GM13977 (cell line): Measurements from ENCODE around the gene ADAMTS17.

ENCODE experiments used
- DNase-seq: peaks from one replicate; pipeline ENCODE4 v3.0.0; 2012; ENCODE audit warnings: low spot score
- in situ Hi-C: fragments of 300-500 bp; cut with MboI; formaldehyde crosslinking; loops from one replicate; pipeline ENCODE4 v1.12.0; 2022; ENCODE audit warnings: low sequenced_read_pairs, low pct_unique_long_range_greater_than_20kb, mixed read lengths, inconsistent platforms; ENCODE audit not compliant: unreplicated experiment
- TF ChIP-seq, protein P1 (sequence below): IDR thresholded peaks from 2 replicates; pipeline ENCODE4 v1.5.1; 2012; ENCODE audit warnings: mild to moderate bottlenecking, control low read depth; ENCODE audit not compliant: insufficient read depth; ENCODE audit errors: extremely low read depth, missing control alignments

Gene ADAMTS17

DNA sequence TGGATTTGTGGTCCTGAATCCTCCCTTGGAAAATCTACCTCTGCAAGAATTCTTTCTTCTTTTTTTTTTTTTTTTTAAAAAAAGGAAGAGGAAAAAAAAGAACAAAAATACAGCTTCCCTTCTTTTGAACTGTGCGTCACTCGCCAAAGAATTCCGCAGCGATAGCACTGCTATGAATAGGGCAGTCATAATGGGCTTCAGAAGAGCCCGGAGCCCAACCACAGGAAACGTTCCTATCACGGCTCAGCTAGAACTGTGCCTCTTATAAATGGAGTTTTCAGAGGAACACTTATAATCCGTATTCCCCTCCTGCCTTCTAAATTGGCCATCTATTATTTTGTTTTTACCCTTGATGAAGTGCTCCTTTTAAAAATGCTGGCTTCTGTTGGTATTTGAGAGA lies 227.7 kb downstream of the ADAMTS17 start:
- DNase-seq = no peak
- in situ Hi-C loops = no loop called here
- TF ChIP-seq, protein P1, sequence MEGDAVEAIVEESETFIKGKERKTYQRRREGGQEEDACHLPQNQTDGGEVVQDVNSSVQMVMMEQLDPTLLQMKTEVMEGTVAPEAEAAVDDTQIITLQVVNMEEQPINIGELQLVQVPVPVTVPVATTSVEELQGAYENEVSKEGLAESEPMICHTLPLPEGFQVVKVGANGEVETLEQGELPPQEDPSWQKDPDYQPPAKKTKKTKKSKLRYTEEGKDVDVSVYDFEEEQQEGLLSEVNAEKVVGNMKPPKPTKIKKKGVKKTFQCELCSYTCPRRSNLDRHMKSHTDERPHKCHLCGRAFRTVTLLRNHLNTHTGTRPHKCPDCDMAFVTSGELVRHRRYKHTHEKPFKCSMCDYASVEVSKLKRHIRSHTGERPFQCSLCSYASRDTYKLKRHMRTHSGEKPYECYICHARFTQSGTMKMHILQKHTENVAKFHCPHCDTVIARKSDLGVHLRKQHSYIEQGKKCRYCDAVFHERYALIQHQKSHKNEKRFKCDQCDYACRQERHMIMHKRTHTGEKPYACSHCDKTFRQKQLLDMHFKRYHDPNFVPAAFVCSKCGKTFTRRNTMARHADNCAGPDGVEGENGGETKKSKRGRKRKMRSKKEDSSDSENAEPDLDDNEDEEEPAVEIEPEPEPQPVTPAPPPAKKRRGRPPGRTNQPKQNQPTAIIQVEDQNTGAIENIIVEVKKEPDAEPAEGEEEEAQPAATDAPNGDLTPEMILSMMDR = no peak

DNA sequence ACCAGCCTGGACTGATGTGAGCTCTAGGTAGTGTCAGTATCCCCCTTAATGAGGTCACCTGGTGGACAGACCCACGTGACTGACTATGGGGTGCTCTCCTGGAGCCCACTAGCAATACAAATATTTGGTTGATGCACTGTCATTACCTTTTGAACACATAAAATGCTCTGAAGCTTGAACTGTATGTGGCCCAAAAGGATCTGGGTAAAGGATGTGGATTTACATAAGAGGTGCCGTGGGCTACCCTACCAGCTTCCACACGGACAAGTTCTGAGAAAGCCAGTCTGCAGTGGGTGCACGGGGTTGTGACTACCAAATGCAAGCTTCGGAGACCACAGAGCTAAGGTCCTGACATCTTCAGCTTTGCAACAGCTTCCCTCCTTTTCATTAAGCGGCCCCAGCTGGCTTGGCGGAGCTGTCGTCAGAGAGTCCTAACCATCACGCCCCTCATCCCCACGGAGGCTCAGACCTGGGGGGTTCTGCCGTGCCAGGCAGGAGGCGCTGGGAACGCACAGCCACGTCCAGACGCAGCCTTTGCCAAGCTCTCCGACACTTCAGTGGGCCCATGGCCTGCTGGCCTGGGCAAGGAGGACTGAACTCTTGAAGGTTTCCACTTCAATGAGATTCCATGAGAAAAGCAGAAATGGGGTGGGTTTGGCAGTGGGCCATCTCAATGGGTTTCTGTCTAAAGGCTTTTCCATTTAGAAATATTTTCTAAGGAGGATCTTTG lies 228.3 kb downstream of the ADAMTS17 start:
- in situ Hi-C loops = no loop called here
- DNase-seq = no peak

DNA sequence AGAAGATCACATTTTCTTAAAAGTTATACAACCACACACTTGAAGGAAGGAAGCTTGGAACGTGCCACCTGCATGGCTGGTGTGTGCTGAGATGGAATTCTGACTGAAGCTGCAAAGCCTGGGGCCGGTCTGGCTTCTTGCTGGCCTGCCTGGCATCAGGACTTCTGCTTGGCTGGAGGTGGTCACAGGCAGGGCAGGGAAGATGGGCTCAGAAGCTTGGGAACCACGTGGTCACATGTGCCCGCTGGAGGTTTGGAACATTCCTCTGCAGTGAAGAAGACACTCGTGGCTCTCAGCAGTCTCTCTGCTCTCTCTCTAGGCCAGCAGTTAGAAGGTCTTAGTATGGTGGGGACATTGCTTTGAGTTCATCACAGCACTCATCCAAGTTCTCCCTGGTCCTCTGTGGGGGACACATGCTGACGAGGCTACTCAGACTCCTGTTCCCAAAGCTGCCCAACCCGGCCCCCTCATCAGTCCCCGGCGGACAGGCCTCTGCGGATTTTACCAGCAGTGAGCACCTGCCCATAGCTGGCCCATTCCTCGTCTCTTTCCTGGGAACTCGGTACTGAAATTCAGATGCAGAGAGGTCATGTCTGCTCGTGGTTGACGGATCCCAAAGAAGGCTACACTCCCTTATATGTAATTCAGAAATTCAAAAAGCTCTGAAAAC lies 229.0 kb downstream of the ADAMTS17 start:
- in situ Hi-C loops = no loop called here
- no peak for DNase-seq
- TF ChIP-seq, protein P1 = no peak

More for the DNA sequence above, 228.3 kb downstream of the ADAMTS17 start:
- TF ChIP-seq, protein P1 = no peak

DNA sequence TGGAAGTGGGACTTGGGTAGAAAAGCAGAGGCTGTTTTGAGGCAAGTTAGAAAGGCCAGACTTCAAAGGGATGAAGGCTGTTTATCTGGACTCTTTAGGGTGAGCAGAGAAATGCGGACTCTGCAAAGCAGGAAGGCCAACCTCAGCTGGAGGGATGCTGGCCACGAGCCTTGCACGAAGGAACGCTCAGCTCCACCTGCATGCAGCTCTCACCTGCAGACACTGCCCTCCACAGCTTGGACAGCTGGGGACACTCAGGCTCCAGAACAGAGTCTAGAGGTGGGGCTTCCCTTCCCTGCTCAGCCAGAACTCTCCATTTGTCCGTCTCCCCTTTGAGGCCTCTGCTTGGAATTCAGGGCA lies 229.7 kb downstream of the ADAMTS17 start:
- in situ Hi-C loops = no loop called here
- TF ChIP-seq, protein P1 = no peak
- DNase-seq = no peak

DNA sequence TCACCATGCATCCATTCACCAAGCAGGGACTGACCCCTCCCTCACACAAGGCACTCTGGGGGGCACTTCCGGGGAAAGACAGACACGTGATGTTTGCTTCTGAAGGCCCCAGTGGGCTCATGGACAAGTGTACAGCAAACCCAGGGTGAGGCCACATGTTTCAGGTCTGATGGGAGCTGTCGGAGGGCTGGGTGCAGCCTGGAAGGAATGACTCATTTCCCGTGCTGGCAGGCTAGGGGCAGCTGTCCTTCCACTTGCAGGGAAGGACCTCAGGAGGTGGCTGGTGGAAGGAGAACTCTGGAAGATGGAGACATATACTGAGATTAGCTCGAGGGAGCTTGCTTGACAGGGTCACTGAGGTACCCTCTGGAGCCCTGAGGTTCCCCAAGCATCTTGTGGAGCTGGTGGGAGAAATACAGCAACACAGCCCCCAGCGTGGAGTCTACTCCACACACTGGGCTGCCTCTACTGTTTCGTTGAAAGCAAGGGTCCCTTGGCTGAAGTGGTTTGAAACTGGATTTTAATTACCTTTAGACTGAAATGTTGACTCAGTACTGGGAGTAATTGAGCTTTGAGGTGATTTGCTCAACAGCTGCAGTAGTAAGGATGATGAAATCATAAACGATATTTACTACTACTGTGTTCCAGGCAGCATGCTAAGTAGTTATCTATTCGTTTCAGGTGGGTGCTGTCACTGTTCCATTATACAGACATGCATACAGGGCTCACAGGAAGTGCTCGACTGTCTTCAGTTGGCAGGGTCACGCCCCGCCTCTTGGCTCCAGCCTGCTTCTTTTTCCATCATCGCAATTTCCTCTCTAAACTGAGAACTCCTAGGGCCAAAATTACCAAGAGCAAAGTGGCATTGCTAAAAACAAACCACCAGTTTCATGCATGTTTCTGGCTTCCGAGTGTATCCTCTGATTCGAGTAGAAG lies 230.4 kb downstream of the ADAMTS17 start:
- no peak for DNase-seq
- TF ChIP-seq, protein P1 = no peak
- in situ Hi-C loops = no loop called here

DNA sequence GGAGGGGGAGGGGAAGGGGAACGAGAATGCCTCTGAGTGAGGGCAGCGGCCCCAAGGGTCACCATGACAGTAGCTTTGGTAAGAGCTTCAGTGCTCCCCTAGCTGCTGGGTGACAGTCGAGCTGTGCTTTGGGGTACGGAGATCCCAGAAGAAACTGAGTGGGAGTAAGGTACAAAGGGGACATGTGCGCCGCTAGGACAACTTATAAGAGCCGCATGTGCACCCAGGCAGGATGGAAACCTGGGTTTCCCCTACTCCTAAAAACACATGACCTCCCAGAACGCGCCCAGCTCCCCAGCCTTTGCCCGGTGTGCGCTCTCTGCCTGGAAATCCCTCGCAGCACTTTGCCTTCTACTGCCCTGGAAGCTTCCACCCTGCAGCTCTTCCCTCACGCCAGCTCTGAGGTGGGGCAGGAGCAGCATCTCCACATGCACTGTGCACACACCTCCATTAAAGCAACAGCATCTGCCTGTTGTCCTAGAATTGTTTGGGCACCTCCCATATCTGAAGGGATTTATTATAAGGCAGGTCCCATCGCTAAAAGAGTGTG lies 232.2 kb downstream of the ADAMTS17 start:
- in situ Hi-C loops = no loop called here
- DNase-seq = no peak
- TF ChIP-seq, protein P1 = no peak
